K562 (cell line): ENCODE results near the gene RHAG.
"Not testable (repeated sequence)": the region's sequence is repeated elsewhere in the genome, so short reads cannot be mapped to it uniquely, and the experiment has no call there.

Source experiments
- CTCF ChIP-seq, 3 experiments: IDR thresholded peaks in 2 of 3; conservative IDR thresholded peaks in 1 of 3; 2 replicates each; pipeline ENCODE4 v1.5.1; 2011 to 2012; ENCODE audit warnings: low read length in 3 of 3, mild to moderate bottlenecking in 3 of 3, control low read depth in 2 of 3, improper control_type of control experiment in 1 of 3, inconsistent platforms in 1 of 3, low read depth in 1 of 3, mixed read lengths in 1 of 3, moderate library complexity in 1 of 3; ENCODE audit not compliant: insufficient read depth in 2 of 3
- ESRRA ChIP-seq: fragments of 450-650 bp; IDR thresholded peaks from 2 replicates; pipeline ENCODE4 v1.6.1; 2014; ENCODE audit warnings: low read depth, mild to moderate bottlenecking, moderate library complexity, borderline replicate concordance
- EZH2 ChIP-seq: IDR thresholded peaks from 2 replicates; pipeline ENCODE4 v1.6.1; 2012; ENCODE audit warnings: low read depth, mild to moderate bottlenecking, inconsistent platforms, low read length, borderline replicate concordance
- FOS ChIP-seq: IDR thresholded peaks from 3 replicates; pipeline ENCODE4 v1.6.1; 2011; ENCODE audit not compliant: insufficient read length; ENCODE audit errors: extremely low read depth
- GMEB1 ChIP-seq: fragments of 250-450 bp; sonication (Bioruptor Pico); IDR thresholded peaks from 2 replicates; pipeline ENCODE4 v1.4.0; 2020; ENCODE audit warnings: mild to moderate bottlenecking
- ZNF280B ChIP-seq: fragments of 250-450 bp; sonication (Bioruptor Pico); IDR thresholded peaks from 2 replicates; pipeline ENCODE4 v1.5.1; 2021; ENCODE audit warnings: mild to moderate bottlenecking

- TF ChIP-seq ZNF280B (CRISPR knock-in tag); FOS; EZH2; GMEB1; ESRRA; CTCF (IDR thresholded peaks at IDR 0.05 in 2 of 3, conservative IDR thresholded peaks at IDR 0.05 in 1 of 3; ENCODE audit: insufficient read depth in 2 of 3, low read depth in 1 of 3, low read length in 3 of 3): not testable (repeated sequence)
These were observed 32.6 kb downstream of the RHAG start for GRCh38 chr6:49604080-49604479.
